Ishikawa (cell line): Measurements from ENCODE around the gene FASN.

Experiments used
- CEBPB ChIP-seq: IDR thresholded peaks from 2 replicates; pipeline ENCODE4 v1.6.1; 2012
- CREB1 ChIP-seq: IDR thresholded peaks from 2 replicates; pipeline ENCODE4 v1.6.1; 2012; ENCODE audit warnings: low read depth
- EGR1 ChIP-seq: IDR thresholded peaks from 2 replicates; pipeline ENCODE4 v1.6.1; 2012
- EP300 ChIP-seq: IDR thresholded peaks from 2 replicates; pipeline ENCODE4 v1.6.1; 2012; ENCODE audit warnings: borderline replicate concordance
- FOXM1 ChIP-seq: IDR thresholded peaks from 2 replicates; pipeline ENCODE4 v1.6.1; 2012; ENCODE audit warnings: low read depth, borderline replicate concordance
- MAX ChIP-seq: IDR thresholded peaks from 2 replicates; pipeline ENCODE4 v1.6.1; 2012
- NFIC ChIP-seq: IDR thresholded peaks from 2 replicates; pipeline ENCODE4 v1.6.1; 2012
- RAD21 ChIP-seq: IDR thresholded peaks from 2 replicates; pipeline ENCODE4 v1.6.1; 2012; ENCODE audit warnings: low read depth
- REST ChIP-seq: IDR thresholded peaks from 2 replicates; pipeline ENCODE4 v1.6.1; 2012; ENCODE audit warnings: low read depth, mild to moderate bottlenecking
- TAF1 ChIP-seq: IDR thresholded peaks from 2 replicates; pipeline ENCODE4 v1.6.1; 2012; ENCODE audit warnings: low read depth, mild to moderate bottlenecking
- TCF12 ChIP-seq: IDR thresholded peaks from 2 replicates; pipeline ENCODE4 v1.6.1; 2012; ENCODE audit warnings: low read depth
- TEAD4 ChIP-seq: IDR thresholded peaks from 2 replicates; pipeline ENCODE4 v1.6.1; 2012
- YY1 ChIP-seq: IDR thresholded peaks from 2 replicates; pipeline ENCODE4 v1.6.1; 2012; ENCODE audit warnings: low read depth
- ZBTB7A ChIP-seq: IDR thresholded peaks from 2 replicates; pipeline ENCODE4 v1.6.1; 2012; ENCODE audit warnings: low read depth
- TF ChIP-seq, protein P1 (sequence below): IDR thresholded peaks from 2 replicates; pipeline ENCODE4 v1.6.1; 2012

Gene FASN

DNA sequence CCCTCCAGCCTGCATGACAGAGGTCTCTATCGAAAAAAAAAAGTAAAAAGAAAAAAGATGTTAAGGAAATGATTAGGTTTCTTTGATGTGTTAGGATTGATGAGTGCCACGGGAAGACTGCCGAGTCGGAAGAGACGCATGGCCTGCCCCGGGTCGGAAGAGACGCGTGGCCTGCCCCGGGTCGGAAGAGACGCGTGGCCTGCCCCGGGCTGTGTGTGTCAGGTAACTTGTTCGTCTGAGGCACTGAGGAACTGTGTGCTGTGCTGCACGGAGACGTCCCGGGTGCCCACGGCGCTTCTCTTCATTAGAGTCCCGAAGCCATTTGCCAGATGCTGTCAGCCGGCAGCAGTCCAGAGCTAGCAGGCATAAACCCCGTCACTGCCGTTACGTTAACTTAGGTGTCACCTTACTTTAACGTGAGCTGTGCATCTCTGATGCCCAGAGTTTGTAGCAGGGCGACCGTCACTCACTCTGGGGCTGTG lies 40.5 kb upstream of the FASN start:
- TF ChIP-seq ZBTB7A (no peak), EGR1 (no peak), TEAD4 (no peak), TCF12 (no peak)

DNA sequence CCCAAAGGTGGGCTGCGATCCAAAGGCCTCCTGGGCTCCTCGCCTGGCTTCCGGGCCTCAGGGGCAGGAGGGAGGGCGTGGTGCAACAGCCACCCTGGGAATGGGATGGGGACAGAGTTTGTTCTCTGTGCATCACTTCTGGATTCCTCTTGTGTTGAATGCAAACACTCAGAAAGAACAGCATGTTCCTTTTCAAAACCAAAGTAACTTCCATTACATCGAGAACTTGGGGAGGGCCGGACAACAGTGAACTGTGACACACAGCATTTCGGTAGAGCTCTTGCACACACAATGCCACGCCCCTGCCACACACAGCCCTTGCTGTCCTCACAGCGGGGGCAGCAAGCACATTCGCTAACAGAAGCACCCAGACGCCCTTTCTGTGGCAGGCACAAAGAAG lies 36.1 kb upstream of the FASN start:
- no peak for TF ChIP-seq NFIC
- no peak for TF ChIP-seq REST
- TF ChIP-seq TAF1, result no peak
- no peak for TF ChIP-seq EGR1
- TF ChIP-seq ZBTB7A, result no peak
- TF ChIP-seq TCF12, result no peak
- TF ChIP-seq TEAD4, result no peak
- TF ChIP-seq EP300, result no peak
- no peak for TF ChIP-seq RAD21
- TF ChIP-seq YY1, result no peak
- TF ChIP-seq CEBPB, result no peak
- TF ChIP-seq, protein P1, sequence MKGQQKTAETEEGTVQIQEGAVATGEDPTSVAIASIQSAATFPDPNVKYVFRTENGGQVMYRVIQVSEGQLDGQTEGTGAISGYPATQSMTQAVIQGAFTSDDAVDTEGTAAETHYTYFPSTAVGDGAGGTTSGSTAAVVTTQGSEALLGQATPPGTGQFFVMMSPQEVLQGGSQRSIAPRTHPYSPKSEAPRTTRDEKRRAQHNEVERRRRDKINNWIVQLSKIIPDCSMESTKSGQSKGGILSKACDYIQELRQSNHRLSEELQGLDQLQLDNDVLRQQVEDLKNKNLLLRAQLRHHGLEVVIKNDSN, result no peak
- TF ChIP-seq MAX, result no peak
- no peak for TF ChIP-seq CREB1
- TF ChIP-seq FOXM1, result no peak

DNA sequence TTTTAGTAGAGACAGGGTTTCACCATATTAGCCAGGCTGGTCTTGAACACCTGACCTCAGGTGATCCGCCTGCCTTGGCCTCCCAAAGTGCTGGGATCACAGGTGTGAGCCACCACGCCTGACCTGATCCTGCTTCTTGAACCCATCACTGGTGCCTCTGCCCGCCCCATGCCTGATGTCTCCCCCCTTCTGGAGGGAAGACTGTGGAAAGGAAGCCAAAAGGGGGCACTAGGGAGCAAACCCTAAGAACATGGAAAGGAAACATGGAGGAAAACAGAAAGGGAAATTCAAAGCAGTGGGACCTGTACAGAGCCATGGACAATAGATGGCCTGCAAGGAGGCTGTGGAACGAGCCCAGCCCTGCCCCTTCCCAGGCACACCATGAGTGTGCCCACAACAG lies 31.1 kb upstream of the FASN start:
- TF ChIP-seq TEAD4 (no peak), RAD21 (no peak)

- no peak for TF ChIP-seq TEAD4
- no peak for TF ChIP-seq EGR1
- TF ChIP-seq CEBPB, result no peak
- TF ChIP-seq MAX, result no peak
- no peak for TF ChIP-seq RAD21
- no peak for TF ChIP-seq FOXM1
- TF ChIP-seq NFIC, result no peak
Measured at GRCh38 chr17:82128287-82128686, 30.3 kb upstream of the FASN start.

- TF ChIP-seq, protein P1, result no peak
- no peak for TF ChIP-seq TAF1
- TF ChIP-seq EGR1, result no peak
- no peak for TF ChIP-seq YY1
- TF ChIP-seq CREB1, result no peak
- no peak for TF ChIP-seq NFIC
- TF ChIP-seq MAX, result no peak
- no peak for TF ChIP-seq ZBTB7A
- TF ChIP-seq EP300, result no peak
- TF ChIP-seq FOXM1, result no peak
- TF ChIP-seq TEAD4, result no peak
- TF ChIP-seq REST, result no peak
- no peak for TF ChIP-seq CEBPB
- no peak for TF ChIP-seq TCF12
Measured at GRCh38 chr17:82127704-82128103, 29.7 kb upstream of the FASN start.

GRCh38 chr17:82127315-82127595 lies 29.2 kb upstream of the FASN start:
- no peak for TF ChIP-seq MAX
- TF ChIP-seq RAD21, result no peak
- no peak for TF ChIP-seq CREB1
- TF ChIP-seq NFIC, result no peak
- TF ChIP-seq, protein P1, result no peak
- TF ChIP-seq TEAD4, result no peak
- TF ChIP-seq YY1, result no peak
- TF ChIP-seq REST, result no peak
- TF ChIP-seq EGR1, result no peak
- no peak for TF ChIP-seq ZBTB7A
- no peak for TF ChIP-seq FOXM1
